B cell (primary cell): ENCODE results near the gene UCMA. TPM values are rescaled to one million over a fixed set of nuclear protein-coding genes. Genes with fewer than 3 reads are reported as not detected.

Source experiments
- ATAC-seq: fragments of 200-7000 bp; cut with Tn5 transposase; one replicate; pipeline ENCODE4 v1.10.0; 2021; ENCODE audit warnings: low read depth, mild to moderate bottlenecking, moderate number of reproducible peaks, moderate library complexity
- CTCF ChIA-PET: fragments of 350-600 bp; sonication (Branson Sonifier 250); formaldehyde crosslinking; loops from one replicate; lab custom pipeline; 2021; ENCODE audit warnings: antibody characterized with exemption, inconsistent platforms; lab: Charles Lee
- POLR2A ChIA-PET: fragments of 350-600 bp; sonication (Branson Sonifier 250); formaldehyde crosslinking; loops from one replicate; lab custom pipeline; 2021; ENCODE audit warnings: antibody characterized with exemption; lab: Charles Lee
- DNase-seq: peaks from one replicate; pipeline ENCODE4 v3.0.0; 2013
- H2AFZ ChIP-seq: 2 replicates; pipeline ENCODE4 v1.6.1; 2012; ENCODE audit warnings: mild to moderate bottlenecking, low read depth, low read length; ENCODE audit not compliant: insufficient read depth, poor library complexity, severe bottlenecking
- H3K27ac ChIP-seq, 2 donors: 1 replicate in 1 of 2; 2 replicates in 1 of 2; pipeline ENCODE4 v1.5.1; 2012 to 2013; ENCODE audit warnings: low read length in 2 of 2, mild to moderate bottlenecking in 2 of 2, moderate library complexity in 1 of 2
- H3K27me3 ChIP-seq, 4 experiments: fragments of 200-600 bp in 1 of 4; sonication (generic) in 1 of 4; replicated peaks in 1 of 4; 1 replicate in 2 of 4; 2 replicates in 2 of 4; pipeline versions ENCODE4 v1.6.1 to v1.7.0; 2013 to 2016; ENCODE audit warnings: low read length in 3 of 4, mild to moderate bottlenecking in 2 of 4, mixed read lengths in 1 of 4, moderate library complexity in 1 of 4; ENCODE audit not compliant: insufficient read depth in 4 of 4, control insufficient read depth in 3 of 4; ENCODE audit errors: control extremely low read depth in 1 of 4
- H3K36me3 ChIP-seq, 2 experiments: replicated peaks in 1 of 2; 1 replicate in 1 of 2; 2 replicates in 1 of 2; pipeline versions ENCODE4 v1.6.1 to v1.7.1; 2013; ENCODE audit warnings: low read length in 1 of 2; ENCODE audit not compliant: insufficient read depth in 2 of 2, control insufficient read depth in 1 of 2; ENCODE audit errors: control extremely low read depth in 1 of 2, extremely low read depth in 1 of 2
- H3K4me1 ChIP-seq, 2 donors: fragments of 200-600 bp in 1 of 2; sonication (generic) in 1 of 2; 1 replicate in 1 of 2; 2 replicates in 1 of 2; pipeline versions ENCODE4 v1.5.1 to v1.6.1; 2013 to 2017; ENCODE audit warnings: low read length in 2 of 2; ENCODE audit not compliant: control insufficient read depth in 2 of 2, insufficient read depth in 2 of 2
- H3K4me2 ChIP-seq: replicated peaks from 2 replicates; pipeline ENCODE3; 2012; ENCODE audit warnings: mild to moderate bottlenecking, low read depth, low read length; ENCODE audit not compliant: poor library complexity, severe bottlenecking
- H3K4me3 ChIP-seq, 5 experiments: fragments of 200-600 bp in 1 of 5; sonication (generic) in 1 of 5; 1 replicate in 3 of 5; 2 replicates in 2 of 5; pipeline versions ENCODE4 v1.5.1 to v1.7.0; 2011 to 2016; ENCODE audit warnings: low read length in 4 of 5, mild to moderate bottlenecking in 4 of 5, low read depth in 2 of 5, control low read depth in 1 of 5, moderate library complexity in 1 of 5; ENCODE audit not compliant: insufficient read depth in 1 of 5; ENCODE audit errors: control extremely low read depth in 1 of 5, extremely low read depth in 1 of 5
- H3K79me2 ChIP-seq: fragments of 200-600 bp; sonication (generic); one replicate; pipeline ENCODE4 v1.6.0; 2016; ENCODE audit warnings: low read length; ENCODE audit not compliant: control insufficient read depth, insufficient read depth
- H3K9ac ChIP-seq: fragments of 200-600 bp; sonication (generic); 2 replicates; pipeline ENCODE4 v1.6.1; 2017; ENCODE audit warnings: mild to moderate bottlenecking, low read length, moderate library complexity
- H3K9me3 ChIP-seq, 3 donors: one replicate each; pipeline versions ENCODE4 v1.6.1 to v1.7.1; 2013; ENCODE audit warnings: low read length in 2 of 3; ENCODE audit not compliant: control insufficient read depth in 2 of 3, insufficient read depth in 1 of 3; ENCODE audit errors: control extremely low read depth in 1 of 3
- H4K20me1 ChIP-seq: 2 replicates; pipeline ENCODE4 v1.6.0; 2012; ENCODE audit warnings: mild to moderate bottlenecking, low read length; ENCODE audit not compliant: insufficient read depth, control insufficient read depth, poor library complexity, severe bottlenecking
- H3K27ac Mint-ChIP-seq: one replicate; pipeline ENCODE4 v1.8.0; 2021; ENCODE audit warnings: mixed read lengths
- H3K27me3 Mint-ChIP-seq: one replicate; pipeline ENCODE4 v1.8.0; 2021; ENCODE audit warnings: mixed read lengths
- H3K4me1 Mint-ChIP-seq: one replicate; pipeline ENCODE4 v1.8.0; 2021; ENCODE audit warnings: mixed read lengths
- H3K4me3 Mint-ChIP-seq: one replicate; pipeline ENCODE4 v1.8.0; 2021; ENCODE audit warnings: mixed read lengths
- H3K9me3 Mint-ChIP-seq: one replicate; pipeline ENCODE4 v1.8.0; 2022; ENCODE audit warnings: mixed read lengths; ENCODE audit not compliant: insufficient read depth
- CTCF ChIP-seq: fragments of 200-600 bp; IDR thresholded peaks from one replicate; pipeline ENCODE4 v1.8.0; 2022; ENCODE audit warnings: antibody characterized with exemption, mild to moderate bottlenecking
- EZH2 ChIP-seq: IDR thresholded peaks from 2 replicates; pipeline ENCODE4 v1.6.1; 2012; ENCODE audit warnings: borderline replicate concordance, low read depth, mild to moderate bottlenecking, moderate library complexity, low read length; ENCODE audit not compliant: insufficient read depth, poor library complexity, severe bottlenecking
- WGBS: methylation state at CpG from one replicate; pipeline ENCODE4 v1.1.5; 2013; ENCODE audit warnings: missing lambda C conversion rate; ENCODE audit not compliant: insufficient coverage; 5-methylcytosine and 5-hydroxymethylcytosine counted together
- intact Hi-C: fragments of 100-400 bp; cut with micrococcal nuclease; formaldehyde crosslinking; loops from one replicate; pipeline ENCODE4 v1.10.0; 2022
- polyA plus RNA-seq: library from polyadenylated mRNA; depleted of rRNA; stranded (reverse); fragments of >200 nt; gene quantifications from 2 replicates; pipeline ENCODE4 v1.2.3, GENCODE V29; 2012
- total RNA-seq, 2 donors: library from RNA; stranded (reverse); fragments of 120-200 nt in 1 of 2; gene quantifications; 1 replicate in 1 of 2; 2 replicates in 1 of 2; pipeline versions ENCODE4 v1.2.3 to v1.2.4, GENCODE V29; 2013 to 2022

Gene UCMA
- total and polyA plus RNA-seq, 2 donors (not counting 1 experiment from before 2014, with no cell fraction given) = not detected

DNA sequence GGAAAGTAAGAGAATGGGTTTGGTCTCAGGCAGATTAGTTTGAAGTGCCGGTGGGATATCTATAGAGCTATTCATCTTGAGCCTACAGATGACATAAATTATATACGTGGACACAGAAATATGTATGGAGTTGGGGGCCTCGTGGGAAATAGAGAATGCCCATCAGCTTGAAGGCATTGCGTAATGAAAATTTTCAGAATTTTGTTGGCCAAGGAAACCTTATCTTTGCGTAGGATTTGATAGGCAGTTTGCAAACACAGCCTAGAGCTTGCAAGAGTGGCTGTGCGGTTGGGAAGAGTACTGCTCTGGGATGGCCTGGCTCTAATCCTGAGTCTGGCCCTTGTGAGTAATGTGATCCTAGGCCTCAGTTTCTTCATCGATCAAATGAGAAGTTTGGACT lies 40.5 kb downstream of the UCMA start:
- Histone ChIP-seq H3K9ac (no peak overlapping the region), H3K4me2 (no peak overlapping the region), H3K4me3 (no peak overlapping the region), H3K36me3 (no peaks in the 10 kb centered on the region), H3K27me3 (no peaks in the 10 kb centered on the region), H3K27ac (no peak overlapping the region), H2AFZ (no peak overlapping the region), H3K9me3 (no peaks in the 10 kb centered on the region), H4K20me1 (no peaks in the 10 kb centered on the region), H3K4me1 (no peaks in the 10 kb centered on the region), H3K79me2 (no peaks in the 10 kb centered on the region)
- DNase-seq = no peak
- 93% methylated on average over 6 of the region's 7 CpGs for WGBS
- no peak overlapping the region for H3K27ac Mint-ChIP-seq
- CTCF ChIA-PET = interaction anchor here (1.6 kb wide), 1 partner anchor 13 kb away, joined by 3 read pairs; no protein-coding TSS in a partner anchor
- POLR2A ChIA-PET = no interaction called here
- H3K4me1 Mint-ChIP-seq = no peaks in the 10 kb centered on the region
- no peak for ATAC-seq
- TF ChIP-seq CTCF (no peak), EZH2 (no peak)
- no peak overlapping the region for H3K4me3 Mint-ChIP-seq
- no peaks in the 10 kb centered on the region for H3K9me3 Mint-ChIP-seq
- intact Hi-C loops = no loop called here
- no peaks in the 10 kb centered on the region for H3K27me3 Mint-ChIP-seq

DNA sequence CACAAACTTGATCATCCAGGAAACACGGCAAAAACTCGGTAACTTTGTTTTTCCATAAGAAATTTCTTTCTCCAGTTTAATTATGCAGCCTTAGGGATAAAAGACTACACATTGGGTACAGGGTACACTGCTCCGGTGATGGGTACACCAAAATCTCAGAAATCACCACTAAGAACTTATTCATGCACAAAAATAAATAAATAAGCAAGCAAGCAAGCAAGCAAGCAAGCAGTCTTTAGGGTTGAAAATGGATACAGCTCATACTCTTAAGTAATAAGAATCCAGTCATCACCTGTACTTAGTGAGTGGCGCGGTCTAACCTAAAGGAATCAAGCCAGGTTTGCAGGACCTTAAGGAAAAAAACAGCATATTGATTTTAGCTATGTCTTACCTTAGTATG lies 42.8 kb downstream of the UCMA start:
- H3K9ac ChIP-seq = no peak overlapping the region
- H4K20me1 ChIP-seq = no peaks in the 10 kb centered on the region
- H3K27me3 Mint-ChIP-seq = no peaks in the 10 kb centered on the region
- no peak for TF ChIP-seq EZH2
- TF ChIP-seq CTCF = no peak
- no peaks in the 10 kb centered on the region for H3K27me3 ChIP-seq
- no peak overlapping the region for H3K4me3 ChIP-seq
- POLR2A ChIA-PET = no interaction called here
- WGBS = 80% methylated on average over 1 of the region's 5 CpGs
- H3K79me2 ChIP-seq = no peaks in the 10 kb centered on the region
- intact Hi-C loops = no loop called here
- no peak overlapping the region for H3K4me3 Mint-ChIP-seq
- H3K9me3 ChIP-seq = no peaks in the 10 kb centered on the region
- no peak overlapping the region for H3K4me2 ChIP-seq
- no peaks in the 10 kb centered on the region for H3K4me1 Mint-ChIP-seq
- ATAC-seq (no peak), DNase-seq (no peak)
- no peak overlapping the region for H3K27ac ChIP-seq
- H3K27ac Mint-ChIP-seq = no peak overlapping the region
- CTCF ChIA-PET = no interaction called here
- no peaks in the 10 kb centered on the region for H3K36me3 ChIP-seq
- H3K4me1 ChIP-seq = no peaks in the 10 kb centered on the region
- H2AFZ ChIP-seq = no peak overlapping the region
- H3K9me3 Mint-ChIP-seq = no peaks in the 10 kb centered on the region
